NCI-H774 (cell line): ENCODE data around the gene MILR1.
A peak's percentile ranks its signal among the peaks of the same experiment; 100 is the strongest.

Source experiments
- DNase-seq: peaks from one replicate; lab custom pipeline; 2025; lab: John Stamatoyannopoulos, UW

MILR1 gene

GRCh38 chr17:64503341-64503740 lies 54.4 kb downstream of the MILR1 start:
- no peak for DNase-seq

GRCh38 chr17:64503821-64504768 lies 55.2 kb downstream of the MILR1 start:
- DNase-seq: no peak

GRCh38 chr17:64504769-64505339 lies 55.9 kb downstream of the MILR1 start:
- no peak for DNase-seq

- peak; percentile 92 for DNase-seq
These were observed 56.7 kb downstream of the MILR1 start for GRCh38 chr17:64505340-64506200.

- peak; percentile 96 for DNase-seq
These were observed 57.3 kb downstream of the MILR1 start, which contains the start of gene DDX5 for GRCh38 chr17:64506201-64506575. Gene DDX5, minus strand, starts transcription at chr17:64506289. Its CDS starts 170 bp downstream, at chr17:64506119.

GRCh38 chr17:64506576-64507412 lies 57.9 kb downstream of the MILR1 start, which contains the start of gene CEP95:
Gene CEP95, plus strand, starts transcription at chr17:64506977. Its CDS starts 121 bp downstream, at chr17:64507098.
- DNase-seq: peak; percentile 97

GRCh38 chr17:64507413-64507782 lies 58.5 kb downstream of the MILR1 start:
- DNase-seq: peak; percentile 33

GRCh38 chr17:64508683-64509082 lies 59.8 kb downstream of the MILR1 start:
- DNase-seq: no peak

GRCh38 chr17:64509179-64509578 lies 60.3 kb downstream of the MILR1 start:
- no peak for DNase-seq

GRCh38 chr17:64515419-64515818 lies 66.5 kb downstream of the MILR1 start:
- no peak for DNase-seq

- no peak for DNase-seq
These were observed 66.9 kb downstream of the MILR1 start for GRCh38 chr17:64515829-64516228.
